DMS153 treated with DMSO at 0.1 percent for 48 hours (cell line): ENCODE measurements around the gene DYSF.
"Not testable (repeated sequence)": the region's sequence is repeated elsewhere in the genome, so short reads cannot be mapped to it uniquely, and the experiment has no call there.

Source experiments
- DNase-seq: peaks from one replicate; lab custom pipeline; 2025; ENCODE audit not compliant: unreplicated experiment; lab: John Stamatoyannopoulos, UW

The DYSF gene

DNA sequence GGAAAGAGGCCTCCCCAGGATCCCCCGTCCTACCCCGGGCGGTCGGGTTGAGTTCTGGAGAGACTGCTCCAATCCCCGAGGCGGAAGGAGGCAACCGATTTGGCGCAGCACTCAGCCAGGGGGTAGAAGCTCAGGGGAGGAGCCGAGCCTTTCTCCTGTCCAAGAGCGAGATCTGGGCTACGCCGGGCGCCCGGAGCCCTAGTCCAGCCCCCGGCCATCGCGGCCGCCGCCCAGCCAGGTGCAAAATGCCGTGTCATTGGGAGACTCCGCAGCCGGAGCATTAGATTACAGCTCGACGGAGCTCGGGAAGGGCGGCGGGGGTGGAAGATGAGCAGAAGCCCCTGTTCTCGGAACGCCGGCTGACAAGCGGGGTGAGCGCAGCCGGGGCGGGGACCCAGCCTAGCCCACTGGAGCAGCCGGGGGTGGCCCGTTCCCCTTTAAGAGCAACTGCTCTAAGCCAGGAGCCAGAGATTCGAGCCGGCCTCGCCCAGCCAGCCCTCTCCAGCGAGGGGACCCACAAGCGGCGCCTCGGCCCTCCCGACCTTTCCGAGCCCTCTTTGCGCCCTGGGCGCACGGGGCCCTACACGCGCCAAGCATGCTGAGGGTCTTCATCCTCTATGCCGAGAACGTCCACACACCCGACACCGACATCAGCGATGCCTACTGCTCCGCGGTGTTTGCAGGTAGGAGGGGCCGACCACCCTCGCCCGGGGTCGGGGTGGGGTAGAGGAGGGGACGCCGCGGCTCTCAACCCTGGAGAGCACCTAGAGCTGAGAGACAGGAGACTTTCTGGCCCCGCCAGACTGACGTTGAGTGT, at the start of gene DYSF:
TSS of gene DYSF (plus strand) at position 158 of the 817 bp plus-strand sequence.
- peak; percentile 41 for DNase-seq

GRCh38 chr2:71409611-71410010, 43.8 kb upstream of the DYSF start:
- DNase-seq, result no peak

GRCh38 chr2:71410696-71411095, 42.7 kb upstream of the DYSF start:
- no peak for DNase-seq

- DNase-seq, result not testable (repeated sequence)
These were observed 36.5 kb upstream of the DYSF start for GRCh38 chr2:71416866-71417265.

DNA sequence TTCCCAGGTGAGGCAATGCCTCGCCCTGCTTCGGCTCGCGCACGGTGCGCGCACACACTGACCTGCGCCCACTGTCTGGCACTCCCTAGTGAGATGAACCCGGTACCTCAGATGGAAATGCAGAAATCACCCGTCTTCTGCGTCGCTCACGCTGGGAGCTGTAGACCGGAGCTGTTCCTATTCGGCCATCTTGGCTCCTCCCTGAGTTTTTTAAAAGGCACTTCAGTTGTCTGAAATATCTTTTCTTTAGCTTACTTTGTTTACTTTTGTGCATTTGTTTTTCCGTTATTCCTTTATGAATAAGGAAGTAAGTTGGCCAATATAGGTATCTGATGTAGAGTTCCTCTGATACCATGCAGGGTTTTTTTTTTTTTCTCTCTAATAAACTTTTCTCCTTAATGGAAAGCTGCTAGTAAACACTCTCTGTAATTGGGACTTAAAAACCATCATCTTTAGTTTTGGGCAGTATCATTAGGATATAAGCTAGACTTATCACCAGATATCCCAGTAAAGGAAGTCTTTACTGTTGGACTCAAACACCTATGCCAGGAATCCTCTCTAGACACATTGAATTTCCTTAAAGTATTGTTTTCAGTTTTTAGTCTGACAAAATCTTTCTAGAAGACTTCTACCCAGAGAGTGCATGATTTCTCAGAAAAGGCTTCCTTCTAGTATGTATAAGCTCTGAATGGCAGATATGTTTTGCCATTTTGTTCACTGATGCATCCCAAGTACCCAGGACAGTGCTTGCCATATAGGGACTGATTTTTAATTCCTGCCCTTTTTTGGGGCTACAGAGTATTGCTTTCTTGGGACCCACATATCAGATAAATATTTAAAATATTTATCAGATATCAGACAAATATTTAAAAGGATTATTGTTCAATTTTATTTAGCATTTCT, 35.8 kb upstream of the DYSF start:
- no peak for DNase-seq

- DNase-seq, result no peak
These were observed 34.2 kb upstream of the DYSF start for GRCh38 chr2:71419145-71419544.

DNA sequence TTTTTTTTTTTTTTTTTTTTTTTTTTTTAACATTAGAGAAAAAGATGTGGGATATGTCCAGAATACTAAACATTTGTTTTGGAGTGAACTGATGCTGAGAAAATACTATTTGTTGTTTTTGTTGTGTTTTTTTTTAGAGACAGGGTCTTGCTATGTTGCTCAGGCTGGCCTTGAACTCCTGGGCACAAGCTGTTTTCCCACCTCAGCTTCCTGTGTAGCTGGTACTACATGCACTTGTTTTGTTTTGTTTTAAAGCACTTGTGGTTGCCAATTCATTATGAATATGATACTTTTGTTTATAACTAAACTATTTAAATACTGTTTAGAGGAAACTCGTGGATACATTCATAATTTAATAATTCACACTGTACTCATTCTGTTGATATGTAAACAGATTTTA, 33.4 kb upstream of the DYSF start:
- no peak for DNase-seq

- no peak for DNase-seq
These were observed 30.6 kb upstream of the DYSF start for GRCh38 chr2:71422786-71423185.

DNA sequence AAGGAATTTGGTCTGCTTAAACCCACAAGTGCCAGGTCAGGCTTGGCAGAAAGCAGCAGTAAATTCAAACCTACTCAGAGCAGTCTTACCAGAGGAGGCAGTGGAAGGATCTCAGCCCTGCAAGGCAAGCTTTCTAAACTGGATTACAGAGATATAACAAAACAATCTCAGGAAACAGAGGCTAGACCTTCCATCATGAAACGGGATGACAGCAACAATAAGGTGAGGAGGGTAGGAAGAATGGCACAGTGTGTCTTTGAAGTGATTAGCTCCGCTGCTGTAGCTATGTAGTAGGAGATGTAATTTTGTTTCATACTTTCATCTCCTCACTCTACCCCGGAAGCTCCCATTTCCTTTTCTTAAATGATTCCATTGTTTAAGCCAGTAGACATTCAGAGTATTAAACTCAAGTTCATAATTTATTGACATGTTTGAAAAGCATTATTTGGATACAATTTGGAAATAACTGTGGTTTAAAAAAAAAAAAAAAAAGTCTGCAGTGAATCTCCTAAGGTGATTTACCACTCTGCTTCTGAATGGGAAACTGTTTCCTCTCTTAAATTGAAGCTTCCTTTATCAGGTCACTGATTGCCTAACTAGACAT, 29.4 kb upstream of the DYSF start:
- no peak for DNase-seq

DNA sequence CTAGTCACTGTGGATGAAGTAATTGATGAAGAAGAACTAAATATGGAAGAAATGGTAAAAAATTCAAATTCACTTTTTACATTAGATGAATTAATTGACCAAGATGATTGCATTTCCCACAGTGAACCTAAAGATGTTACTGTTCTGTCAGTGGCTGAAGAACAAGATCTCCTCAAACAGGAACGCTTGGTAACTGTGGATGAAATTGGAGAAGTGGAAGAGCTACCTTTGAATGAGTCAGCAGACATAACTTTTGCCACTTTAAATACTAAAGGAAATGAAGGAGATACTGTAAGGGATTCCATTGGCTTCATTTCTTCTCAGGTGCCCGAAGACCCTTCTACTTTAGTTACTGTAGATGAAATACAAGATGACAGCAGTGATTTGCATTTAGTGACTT, 26.6 kb upstream of the DYSF start:
- DNase-seq, result no peak

- DNase-seq, result no peak
These were observed 24.6 kb upstream of the DYSF start for GRCh38 chr2:71428472-71429383.

- DNase-seq, result not testable (repeated sequence)
These were observed 8.2 kb upstream of the DYSF start for GRCh38 chr2:71445142-71445541.

- DNase-seq, result no peak
These were observed 6.9 kb upstream of the DYSF start for GRCh38 chr2:71446505-71446904.

DNA sequence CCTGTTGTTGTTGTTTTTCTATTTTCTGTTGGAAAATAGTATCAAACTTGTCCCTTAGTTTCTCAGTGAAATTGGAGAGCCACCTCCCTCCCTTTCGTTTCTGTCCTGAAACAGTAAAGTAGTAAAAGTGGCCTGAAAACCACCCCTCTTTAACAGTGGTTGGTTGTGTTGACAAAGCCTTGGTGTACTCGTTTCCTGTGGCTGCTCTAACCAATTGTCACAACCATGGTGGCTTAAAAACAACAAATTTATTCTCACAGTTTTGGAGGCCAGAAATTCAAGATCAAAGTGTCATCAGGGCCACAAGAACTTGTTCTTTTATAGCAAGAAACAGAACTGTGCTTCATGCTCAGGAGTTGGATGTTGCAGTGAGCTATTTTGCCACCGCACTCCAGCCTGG, 4.0 kb upstream of the DYSF start:
- no peak for DNase-seq

- no peak for DNase-seq
These were observed 1.7 kb upstream of the DYSF start for GRCh38 chr2:71451705-71452104.

- DNase-seq, result peak; percentile 51
These were observed 796 bp upstream of the DYSF start for GRCh38 chr2:71452565-71452964.

- no peak for DNase-seq
These were observed 1.1 kb downstream of the DYSF start for GRCh38 chr2:71454221-71455010.

- DNase-seq, result no peak
These were observed 1.8 kb downstream of the DYSF start for GRCh38 chr2:71455011-71455740.
